Skin epidermis (tissue), 12 donors: ENCODE data around the gene SLAMF7.
"Not testable (repeated sequence)": the region's sequence is repeated elsewhere in the genome, so short reads cannot be mapped to it uniquely, and the experiment has no call there.

Source experiments
- H3K27ac ChIP-seq, 21 experiments: fragments of 200-600 bp; sonication (generic) in 11 of 21; one replicate each; pipeline ENCODE4 v1.5.0; 2020; ENCODE audit warnings: mild to moderate bottlenecking in 3 of 21, inconsistent platforms in 2 of 21, moderate library complexity in 2 of 21
- H3K4me3 ChIP-seq, 7 experiments: fragments of 200-600 bp; sonication (generic) in 2 of 7; one replicate each; pipeline ENCODE4 v1.5.0; 2020; ENCODE audit warnings: inconsistent platforms in 2 of 7, mild to moderate bottlenecking in 2 of 7, moderate library complexity in 1 of 7

The SLAMF7 gene

GRCh38 chr1:160761886-160762285 lies 22.8 kb downstream of the SLAMF7 start:
- H3K4me3 ChIP-seq = no peak overlapping the region
- H3K27ac ChIP-seq = peak overlapping the region in 7 of 21 experiments; percentile 4 to 69 (median 49)

GRCh38 chr1:160763993-160764392 lies 24.9 kb downstream of the SLAMF7 start:
- Histone ChIP-seq H3K27ac (peak overlapping the region in 3 of 21 experiments; percentile 4 to 58 (median 49)), H3K4me3 (no peak overlapping the region)

DNA sequence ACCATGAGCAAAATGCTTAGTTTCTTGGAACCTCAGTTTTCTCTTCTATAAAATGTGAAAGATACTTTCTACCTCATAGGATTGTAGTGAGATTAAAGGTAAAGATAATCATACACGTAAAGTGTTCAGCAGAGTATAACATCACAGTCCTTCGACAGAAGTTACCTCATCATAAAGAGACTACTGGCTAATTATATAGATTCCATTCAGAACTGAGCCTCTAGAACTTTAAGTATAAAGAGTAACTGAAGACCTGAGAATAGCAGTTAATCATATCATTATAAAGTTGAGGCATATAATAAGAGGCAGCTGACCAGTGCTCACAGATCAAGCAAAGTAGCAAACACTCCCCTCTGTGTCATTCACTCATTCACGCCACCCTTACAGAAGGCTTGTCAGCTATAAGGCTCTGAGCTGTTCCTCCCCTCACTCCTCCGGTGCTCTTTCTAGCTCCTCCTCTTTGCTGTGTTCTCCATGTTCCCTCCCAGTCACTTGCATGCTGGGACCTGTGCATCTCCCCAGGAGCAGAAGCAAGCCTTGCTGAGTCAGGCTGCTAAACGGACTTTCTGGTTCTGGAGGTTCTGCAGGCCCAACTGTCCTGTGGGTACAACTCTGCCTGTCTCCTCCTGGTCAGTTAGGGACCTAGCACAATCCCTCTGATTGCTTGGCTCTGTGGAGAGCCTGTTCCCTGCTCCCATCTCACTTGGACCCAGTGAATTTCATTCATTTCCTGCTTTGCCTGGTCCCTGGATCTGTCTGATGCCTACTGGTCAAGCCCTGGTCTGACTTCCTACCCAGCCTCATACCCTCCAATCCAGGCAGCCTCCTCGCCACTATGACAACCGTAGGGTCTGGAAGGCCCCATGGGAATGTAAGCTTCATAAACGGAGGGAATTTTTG lies 28.6 kb downstream of the SLAMF7 start:
- Histone ChIP-seq H3K4me3 (no peak overlapping the region), H3K27ac (peak overlapping the region in 19 of 21 experiments; percentile 62 to 88 (median 75))

- H3K27ac ChIP-seq = peak overlapping the region in 19 of 21 experiments; percentile 62 to 88 (median 75)
- no peak overlapping the region for H3K4me3 ChIP-seq
Observed at GRCh38 chr1:160768295-160768657, 29.2 kb downstream of the SLAMF7 start.

DNA sequence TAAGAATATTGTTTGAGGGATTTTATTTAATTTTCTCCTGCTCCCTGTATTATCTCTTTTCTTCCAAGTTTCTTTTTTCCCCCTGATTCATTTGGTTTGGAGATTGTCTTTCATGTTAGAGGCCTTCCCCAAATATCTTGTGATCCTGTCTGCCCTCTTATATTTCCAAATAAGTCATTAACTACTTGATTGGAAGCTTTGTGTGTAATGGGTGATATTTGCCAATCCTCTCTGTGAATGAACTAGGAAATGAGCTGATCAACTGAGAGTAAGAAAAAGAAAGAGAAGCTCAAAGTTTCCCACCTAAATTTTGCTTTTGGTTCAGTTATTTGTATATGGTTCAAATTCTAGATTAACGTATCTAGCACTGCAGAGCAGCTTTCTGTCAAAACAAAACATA lies 33.3 kb downstream of the SLAMF7 start:
- H3K27ac ChIP-seq = no peak overlapping the region
- H3K4me3 ChIP-seq = no peak overlapping the region

GRCh38 chr1:160773093-160773492 lies 34.0 kb downstream of the SLAMF7 start:
- H3K4me3 ChIP-seq = no peak overlapping the region
- H3K27ac ChIP-seq = no peak overlapping the region

DNA sequence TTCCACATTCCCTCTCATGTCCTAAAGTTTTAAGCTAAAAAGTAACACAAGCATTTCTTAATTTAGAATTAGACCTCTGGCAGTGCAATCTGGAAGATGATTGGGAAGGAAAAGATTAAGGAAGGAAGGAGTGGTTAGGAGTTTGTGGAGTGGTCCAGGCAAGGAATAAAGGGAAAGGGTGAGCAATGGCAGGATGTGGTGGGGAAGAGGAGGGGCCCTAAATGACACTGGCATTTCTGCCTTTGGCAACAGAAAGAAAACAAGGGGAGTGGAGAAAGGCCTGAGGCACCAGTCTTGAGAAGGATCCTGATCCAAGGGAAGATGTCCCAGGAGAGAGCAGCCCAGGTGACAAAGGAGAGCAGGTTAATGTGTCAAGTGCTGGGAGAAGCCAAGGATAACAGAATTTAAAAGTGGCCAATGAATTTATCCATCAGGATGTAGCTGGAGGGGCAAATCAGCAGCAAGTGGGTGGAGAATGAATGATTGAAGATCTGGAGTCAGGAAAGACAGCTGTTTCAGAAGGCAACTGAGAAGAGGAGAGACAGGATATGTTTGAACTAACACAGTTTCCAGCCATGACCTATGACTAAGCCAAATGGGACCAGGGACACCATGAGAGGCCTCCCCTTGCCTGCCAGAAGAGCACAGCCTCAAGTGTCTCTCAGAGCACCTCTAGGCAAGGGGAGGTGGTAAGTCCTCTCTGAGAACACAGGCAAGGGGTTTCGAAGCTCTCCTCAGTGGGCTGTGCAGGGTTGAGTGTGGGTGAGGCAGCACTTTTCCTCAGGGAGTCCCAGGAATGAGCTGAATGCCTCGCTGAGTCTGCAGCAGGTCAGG lies 36.1 kb downstream of the SLAMF7 start:
- Histone ChIP-seq H3K4me3 (no peak overlapping the region), H3K27ac (no peak overlapping the region)

- H3K27ac ChIP-seq = no peak overlapping the region
- H3K4me3 ChIP-seq = no peak overlapping the region
Observed at GRCh38 chr1:160776178-160776577, 37.1 kb downstream of the SLAMF7 start.

GRCh38 chr1:160777486-160778089 lies 38.5 kb downstream of the SLAMF7 start:
- Histone ChIP-seq H3K4me3 (no peak overlapping the region), H3K27ac (no peak overlapping the region)

DNA sequence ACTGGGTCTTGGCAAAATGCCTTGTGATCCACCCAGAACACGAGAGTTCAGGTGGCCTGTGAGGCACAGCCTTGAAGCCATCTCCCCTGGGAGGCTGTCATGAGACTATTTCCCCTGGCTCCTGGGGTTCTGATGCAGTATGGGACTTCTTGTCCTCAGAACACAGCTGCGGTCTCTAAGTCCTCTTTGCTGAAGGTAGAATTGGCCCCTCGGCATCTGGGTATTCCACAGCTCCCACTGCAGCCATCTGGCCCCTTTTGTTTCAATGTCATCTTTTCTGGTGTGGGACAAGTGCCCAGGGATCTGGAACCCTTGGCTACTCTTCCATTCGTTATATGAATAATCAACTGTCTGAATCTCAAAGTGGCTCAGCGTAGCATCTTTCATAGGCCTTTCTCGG lies 39.9 kb downstream of the SLAMF7 start:
- Histone ChIP-seq H3K27ac (no peak overlapping the region), H3K4me3 (no peak overlapping the region)

DNA sequence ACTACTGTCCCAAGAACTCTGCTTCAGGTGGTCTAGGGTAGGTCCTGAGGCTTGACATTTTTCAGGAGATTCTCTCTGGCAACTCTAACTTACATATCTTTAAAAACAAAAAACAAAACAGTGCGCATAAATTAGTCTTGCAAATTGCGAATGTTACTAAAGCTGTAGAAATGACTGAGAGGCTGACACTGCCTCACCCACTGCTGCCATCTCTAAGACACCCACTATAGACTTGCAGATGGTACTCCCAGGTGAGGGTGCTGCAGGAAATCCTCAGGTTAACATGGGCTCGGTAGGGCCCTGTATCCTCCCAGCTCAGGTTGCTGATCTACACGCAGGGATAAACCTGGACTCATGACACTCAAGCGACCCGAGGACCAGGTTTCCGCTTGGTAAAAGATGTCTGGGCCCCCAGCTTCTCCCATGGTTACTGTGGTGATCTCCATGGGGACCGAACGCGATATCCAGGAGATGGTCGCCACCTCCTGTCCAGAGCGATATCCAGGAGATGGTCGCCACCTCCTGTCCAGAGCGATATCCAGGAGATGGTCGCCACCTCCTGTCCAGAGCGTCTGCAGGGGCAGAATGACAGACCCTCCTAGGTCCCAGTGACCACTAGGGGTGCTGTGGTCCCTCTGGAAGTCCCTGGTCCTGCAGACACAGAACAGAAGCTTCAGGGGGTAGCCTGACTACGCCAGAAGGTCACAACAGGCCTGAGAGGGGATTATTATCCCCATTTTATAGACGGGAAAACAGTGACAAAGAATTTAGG lies 40.8 kb downstream of the SLAMF7 start:
- Histone ChIP-seq H3K4me3 (no peak overlapping the region), H3K27ac (peak overlapping the region in 3 of 21 experiments; percentile 33 to 86 (median 51))

DNA sequence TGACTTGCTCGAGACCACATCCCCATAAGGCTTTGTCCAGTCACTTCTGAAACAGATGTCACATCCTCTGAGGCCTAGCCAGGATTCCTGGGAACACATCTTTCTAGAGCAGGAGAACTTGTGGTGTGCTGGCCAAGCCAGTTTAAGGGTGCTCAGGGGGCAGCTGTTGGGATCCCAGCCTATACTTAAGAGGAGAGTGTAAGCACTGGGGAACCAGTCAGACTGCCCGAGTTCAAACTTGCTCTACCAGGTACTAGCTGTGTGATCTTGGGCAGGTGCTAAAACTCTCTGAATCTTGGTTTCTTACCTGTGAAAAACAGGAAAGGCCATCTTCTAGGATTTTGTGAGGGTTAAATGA lies 41.3 kb downstream of the SLAMF7 start:
- no peak overlapping the region for H3K4me3 ChIP-seq
- H3K27ac ChIP-seq = peak overlapping the region in 3 of 21 experiments; percentile 51 to 86 (median 69)

GRCh38 chr1:160781186-160781766 lies 42.2 kb downstream of the SLAMF7 start:
- Histone ChIP-seq H3K27ac (peak overlapping the region in 19 of 21 experiments; percentile 14 to 86 (median 58)), H3K4me3 (no peak overlapping the region)

GRCh38 chr1:160781914-160782689 lies 43.1 kb downstream of the SLAMF7 start:
- Histone ChIP-seq H3K27ac (peak overlapping the region in 19 of 21 experiments; percentile 14 to 86 (median 58)), H3K4me3 (no peak overlapping the region)

- not testable (repeated sequence) for H3K4me3 ChIP-seq
- peak overlapping the region in 5 of 21 experiments; percentile 21 to 86 (median 65) for H3K27ac ChIP-seq
Observed at GRCh38 chr1:160782988-160783765, 44.1 kb downstream of the SLAMF7 start.

GRCh38 chr1:160789051-160789701 lies 50.1 kb downstream of the SLAMF7 start:
- Histone ChIP-seq H3K4me3 (no peak overlapping the region), H3K27ac (peak overlapping the region in 2 of 21 experiments; percentile 50 to 53)
